Measurements from ENCODE around the gene SLC4A3. TPM values are rescaled to one million over a fixed set of nuclear protein-coding genes. Genes with fewer than 3 reads are reported as not detected.

Gene SLC4A3
- 456 TPM for total RNA-seq
- long read RNA-seq, full-length matches to known transcripts, result 27 of 704 reads
- long read RNA-seq, partial matches to known transcripts, result 376 of 704 reads
- long read RNA-seq, other reads (novel, unspliced or antisense), result 301 of 704 reads

DNA sequence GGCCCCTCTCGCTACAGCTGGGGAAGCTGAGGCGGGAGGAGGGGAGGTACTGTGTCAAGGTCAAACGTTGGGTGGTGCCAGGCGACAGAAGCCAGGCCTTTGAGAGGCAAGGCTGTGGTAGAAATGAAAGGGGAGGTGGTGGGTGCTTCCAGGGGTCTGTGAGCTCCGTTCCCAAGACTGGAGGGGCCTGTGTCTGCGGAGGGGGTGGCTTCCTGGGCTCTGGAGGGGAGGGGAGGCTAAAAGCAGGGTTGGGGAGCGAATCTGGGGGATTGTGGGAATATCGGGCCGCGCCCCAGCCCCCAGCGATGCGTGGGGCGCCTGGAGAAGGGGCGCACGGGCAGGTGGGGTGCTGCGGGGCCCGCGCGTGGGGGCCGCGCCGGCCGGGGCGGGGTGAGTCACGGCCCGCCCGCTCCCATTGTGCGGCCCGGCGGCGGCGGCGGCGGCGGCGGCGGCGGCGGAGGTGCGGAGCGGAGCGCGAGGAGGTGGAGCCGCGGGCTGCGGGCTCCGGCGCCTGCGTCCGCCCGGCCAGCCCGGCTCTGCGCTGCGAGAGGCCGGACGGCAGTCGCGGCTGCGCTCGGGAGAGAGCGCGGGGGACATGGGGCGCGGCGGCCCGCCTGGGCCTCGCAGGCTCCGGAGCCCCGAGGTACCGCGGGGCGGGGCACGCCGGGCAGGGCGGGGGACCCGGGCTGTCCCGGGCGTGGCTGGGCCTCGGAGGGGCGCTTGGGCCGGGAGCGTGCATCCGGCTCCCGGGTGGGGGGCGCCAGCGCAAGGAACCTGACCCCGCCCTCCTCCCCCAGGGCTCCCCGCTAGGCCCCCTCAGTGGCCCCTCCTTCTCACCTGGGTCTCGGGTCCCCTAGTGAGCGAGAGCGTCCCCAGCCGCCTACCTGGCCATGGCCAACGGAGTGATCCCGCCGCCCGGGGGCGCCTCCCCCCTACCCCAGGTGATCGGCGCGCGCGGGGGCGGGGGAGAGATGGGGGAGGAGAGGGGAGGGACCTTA lies at the start of gene SLC4A3:
Gene SLC4A3 (plus strand): TSS at position 528 of the 998 bp plus-strand sequence. CDS start 363 bp downstream, at position 891.
- ATAC-seq, result peak; percentile 22
- intact Hi-C loops (cut with micrococcal nuclease), result no loop called here

DNA sequence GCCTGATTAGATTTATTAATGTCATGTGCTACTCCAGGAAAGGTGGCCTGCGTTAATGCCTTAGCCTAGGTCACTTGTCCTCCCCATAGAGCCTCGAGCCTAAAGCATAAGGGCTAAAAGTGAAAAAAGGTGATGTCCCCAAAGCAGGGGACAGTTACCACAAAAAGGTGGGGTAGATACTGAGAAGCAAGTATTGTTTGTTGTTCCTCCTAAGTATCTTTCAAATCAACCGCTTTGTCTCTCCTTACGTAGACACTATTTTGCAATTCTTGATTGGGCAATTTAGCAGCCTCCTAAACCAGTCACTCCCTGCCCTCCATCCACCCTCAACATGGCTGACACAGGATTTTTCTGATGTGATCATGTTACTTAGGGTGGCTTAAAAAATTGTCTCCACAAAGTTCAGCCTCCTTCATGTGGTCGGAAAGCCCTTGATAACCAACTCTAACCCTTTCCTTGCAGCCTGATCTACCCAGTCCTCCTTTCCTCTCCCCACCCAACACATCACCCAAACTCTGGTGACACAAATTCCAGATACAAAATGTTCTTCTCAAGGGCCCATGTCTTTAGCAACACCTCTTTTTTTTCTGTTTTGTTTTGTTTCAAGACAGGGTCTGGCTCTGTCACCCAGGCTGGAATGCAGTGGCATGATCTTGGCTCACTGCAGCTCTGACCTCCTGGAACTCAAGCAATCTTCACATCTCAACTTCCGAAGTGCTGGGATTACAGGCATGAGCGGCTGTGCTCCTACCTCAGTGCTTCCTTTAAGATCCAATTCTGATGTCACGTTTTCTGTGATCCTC lies 48.4 kb upstream of the SLC4A3 start:
- ATAC-seq (no peak), DNase-seq (no peak)

More for the DNA sequence above, at the start of gene SLC4A3:
- peak; percentile 73 for DNase-seq

GRCh38 chr2:219581346-219581745 lies 46.1 kb upstream of the SLC4A3 start:
- DNase-seq (no peak), ATAC-seq (no peak)
- intact Hi-C loops (cut with micrococcal nuclease), result no loop called here

More for the DNA sequence above, 48.4 kb upstream of the SLC4A3 start:
- intact Hi-C loops (cut with micrococcal nuclease), result no loop called here

- DNase-seq, result no peak
- intact Hi-C loops (cut with micrococcal nuclease), result no loop called here
Observed at GRCh38 chr2:219591091-219591490, 36.3 kb upstream of the SLC4A3 start.

DNA sequence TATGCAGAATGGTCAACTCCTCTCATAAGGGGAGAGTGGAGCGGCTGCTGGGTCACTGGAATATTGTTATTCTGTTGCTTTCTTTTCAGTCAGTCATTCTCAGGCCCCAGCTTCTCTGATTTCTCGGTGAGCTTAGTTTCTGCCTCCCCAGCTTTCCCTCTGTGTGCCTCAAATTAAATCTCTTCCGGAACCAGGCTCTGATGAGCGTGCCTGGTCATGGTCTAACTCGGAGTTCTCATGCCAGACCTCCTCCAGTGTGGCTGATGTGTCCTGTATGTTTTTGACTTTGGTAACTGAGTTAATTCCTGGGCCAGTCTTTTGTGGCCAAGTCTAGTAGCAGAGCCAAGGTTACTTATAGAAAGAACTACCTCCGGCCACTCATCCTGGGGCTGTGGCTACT lies 34.7 kb upstream of the SLC4A3 start:
- intact Hi-C loops (cut with micrococcal nuclease), result no loop called here
- DNase-seq (no peak), ATAC-seq (no peak)

More at GRCh38 chr2:219591091-219591490, 36.3 kb upstream of the SLC4A3 start:
- ATAC-seq, result no peak

- no peak for DNase-seq
- intact Hi-C loops (cut with micrococcal nuclease), result no loop called here
- ATAC-seq, result no peak
Observed at GRCh38 chr2:219593154-219593553, 34.3 kb upstream of the SLC4A3 start.

DNA sequence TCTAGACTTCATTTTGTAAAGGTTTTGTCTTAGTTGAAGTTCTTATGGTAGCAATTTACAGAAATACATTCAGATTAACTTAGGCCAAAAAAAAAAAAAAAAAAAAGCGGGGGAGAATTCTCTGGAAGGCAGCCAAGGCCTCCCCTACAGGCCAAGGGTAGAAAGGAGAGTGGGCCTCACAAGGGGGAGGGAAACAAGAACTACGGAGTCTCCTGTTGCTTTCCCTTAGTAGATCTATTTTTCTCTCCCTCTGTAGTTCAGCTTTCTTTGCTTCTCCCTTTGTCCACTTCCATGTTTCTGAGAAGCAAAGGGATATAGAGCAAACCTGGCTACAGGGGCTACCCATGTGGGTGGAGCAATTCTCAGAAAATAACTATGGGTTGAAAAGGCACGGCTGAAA lies 32.2 kb upstream of the SLC4A3 start:
- DNase-seq (no peak), ATAC-seq (no peak)
- intact Hi-C loops (cut with micrococcal nuclease), result no loop called here

DNA sequence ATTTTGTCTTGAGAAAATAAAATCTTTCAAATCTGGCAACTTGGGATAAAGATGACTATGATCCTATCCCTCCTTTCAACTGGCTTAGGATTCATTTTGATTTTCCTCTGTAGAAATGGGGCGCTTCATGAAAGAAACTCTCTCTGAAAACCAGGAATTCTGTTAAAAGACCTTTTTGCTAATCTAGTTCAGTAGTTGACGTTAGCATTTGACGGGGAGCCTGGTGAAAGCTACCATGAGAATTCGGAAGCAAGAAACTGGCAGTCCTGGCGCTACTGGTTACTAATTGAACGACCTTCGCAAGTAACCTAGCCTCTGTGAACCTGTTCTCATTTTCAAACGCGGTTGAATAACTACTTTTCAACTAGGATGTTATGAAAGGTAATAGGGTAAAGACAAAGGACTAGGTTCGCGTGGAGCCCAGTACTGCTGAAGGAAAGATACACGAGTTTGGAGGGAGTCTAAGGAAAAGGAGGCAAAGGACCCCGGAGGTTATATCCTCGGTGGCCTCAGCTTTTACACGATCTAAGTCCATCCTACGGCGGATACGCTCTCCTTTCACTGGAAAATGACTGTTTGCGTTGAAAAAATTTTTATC lies 30.4 kb upstream of the SLC4A3 start:
- ATAC-seq (peak; percentile 15), DNase-seq (no peak)
- intact Hi-C loops (cut with micrococcal nuclease), result no loop called here

DNA sequence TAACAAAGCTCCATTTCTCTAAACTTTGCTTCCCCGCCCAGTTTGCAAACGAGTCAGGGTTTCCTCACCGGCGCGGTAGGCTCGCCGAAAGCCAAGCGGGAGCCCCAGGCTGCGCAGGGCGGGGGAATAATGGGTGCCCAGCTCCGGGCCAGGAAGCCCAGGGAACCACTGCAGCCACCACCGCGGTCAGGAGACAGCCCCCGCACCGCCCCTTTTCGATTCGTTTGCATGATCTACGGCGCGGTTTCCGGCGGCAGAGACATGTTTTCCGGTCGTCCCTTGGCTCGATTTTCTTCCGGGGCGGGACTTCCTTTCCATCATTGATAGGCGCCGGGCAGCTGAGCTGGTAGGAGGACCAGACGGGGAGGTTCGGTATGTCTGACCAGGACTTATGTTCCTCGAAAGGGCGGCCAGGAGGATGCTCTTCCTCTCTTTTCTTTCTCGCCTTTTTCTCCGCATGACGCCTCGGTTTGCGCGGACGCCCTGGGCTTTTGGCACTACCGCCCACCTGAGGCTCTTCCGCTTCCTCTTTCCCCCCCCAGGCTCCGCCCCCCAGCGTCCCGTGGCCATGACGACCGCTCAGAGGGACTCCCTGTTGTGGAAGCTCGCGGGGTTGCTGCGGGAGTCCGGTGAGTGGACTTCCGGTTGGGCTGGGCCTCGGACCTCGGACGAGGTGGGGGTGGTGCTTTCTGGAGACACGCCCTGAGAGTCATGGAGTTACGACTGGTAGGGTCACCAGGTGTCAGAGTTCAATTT lies 29.7 kb upstream of the SLC4A3 start, which contains the start of gene STK11IP:
Gene STK11IP (plus strand): TSS at position 306 of the 756 bp plus-strand sequence. CDS start 263 bp downstream, at position 569.
- DNase-seq (peak; percentile 97), ATAC-seq (peak; percentile 98)
- intact Hi-C loops (cut with micrococcal nuclease), result no loop called here

DNA sequence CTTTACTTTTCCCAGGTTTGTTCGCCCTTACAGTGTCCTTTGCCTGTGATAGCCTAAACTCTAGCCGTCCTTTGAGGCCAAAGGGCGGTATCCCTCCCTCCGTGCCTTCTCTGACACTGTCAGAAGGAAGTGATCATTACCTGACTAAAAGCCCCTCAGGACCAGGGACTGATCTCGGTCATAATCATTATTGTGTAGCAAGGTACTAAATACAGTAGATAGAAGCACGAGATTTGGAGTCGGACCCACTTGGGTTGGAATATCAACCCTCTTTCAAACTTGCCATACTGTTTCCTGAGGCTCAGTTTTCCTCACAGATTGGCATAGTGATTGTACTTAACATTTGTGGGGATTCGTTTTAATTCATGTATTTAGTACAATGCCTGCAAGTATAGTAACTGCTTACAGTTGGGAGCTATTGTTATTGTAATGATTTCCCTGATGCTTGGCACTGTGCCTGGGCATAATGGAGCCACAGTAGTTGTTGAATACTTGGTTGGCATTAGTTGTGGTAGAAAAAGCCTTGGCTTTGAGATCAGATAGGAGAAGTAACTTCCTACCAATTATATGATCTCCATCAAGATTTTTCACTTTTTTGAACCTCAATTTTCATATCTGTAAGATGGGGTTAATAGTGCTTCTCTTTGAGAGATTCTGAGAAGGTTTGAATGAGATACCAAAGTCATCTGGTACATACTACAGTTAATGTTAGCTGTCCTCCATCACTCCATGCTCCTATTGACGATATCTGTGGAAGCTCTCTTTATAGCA lies 28.9 kb upstream of the SLC4A3 start:
- ATAC-seq, result no peak
- intact Hi-C loops (cut with micrococcal nuclease), result no loop called here
- DNase-seq, result no peak

GRCh38 chr2:219603771-219604170 lies 23.7 kb upstream of the SLC4A3 start:
- ATAC-seq (no peak), DNase-seq (no peak)
- intact Hi-C loops (cut with micrococcal nuclease), result no loop called here

DNA sequence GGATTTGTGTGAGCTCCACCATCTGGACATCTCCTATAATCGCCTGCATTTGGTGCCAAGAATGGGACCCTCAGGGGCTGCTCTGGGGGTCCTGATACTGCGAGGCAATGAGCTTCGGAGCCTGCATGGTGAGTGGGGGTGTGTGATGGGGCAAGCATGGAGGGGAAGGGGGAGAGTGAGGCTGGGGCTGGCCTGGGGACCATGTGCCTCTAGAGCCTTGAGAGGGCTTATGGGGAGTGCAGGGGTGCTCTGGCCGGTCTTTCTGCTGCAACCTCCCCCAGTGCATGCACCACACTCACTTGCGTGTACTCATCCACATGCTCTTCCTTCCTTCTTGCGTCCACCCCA lies 21.8 kb upstream of the SLC4A3 start:
- DNase-seq (no peak), ATAC-seq (no peak)
- intact Hi-C loops (cut with micrococcal nuclease), result no loop called here

DNA sequence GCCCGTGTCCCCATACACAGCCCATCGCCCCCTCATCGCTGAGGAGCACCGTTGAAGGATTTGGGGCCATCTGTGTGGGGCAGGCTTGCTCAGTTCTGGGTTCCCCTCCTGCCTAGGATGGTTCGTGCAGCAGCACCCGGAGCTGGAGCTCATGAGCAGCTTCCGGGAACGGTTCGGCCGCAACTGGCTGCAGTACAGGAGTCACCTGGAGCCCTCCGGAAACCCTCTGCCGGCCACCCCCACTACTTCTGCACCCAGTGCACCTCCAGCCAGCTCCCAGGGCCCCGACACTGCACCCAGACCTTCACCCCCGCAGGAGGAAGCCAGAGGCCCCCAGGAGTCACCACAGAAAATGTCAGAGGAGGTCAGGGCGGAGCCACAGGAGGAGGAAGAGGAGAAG lies 19.5 kb upstream of the SLC4A3 start:
- DNase-seq (no peak), ATAC-seq (no peak)
- intact Hi-C loops (cut with micrococcal nuclease), result no loop called here

DNA sequence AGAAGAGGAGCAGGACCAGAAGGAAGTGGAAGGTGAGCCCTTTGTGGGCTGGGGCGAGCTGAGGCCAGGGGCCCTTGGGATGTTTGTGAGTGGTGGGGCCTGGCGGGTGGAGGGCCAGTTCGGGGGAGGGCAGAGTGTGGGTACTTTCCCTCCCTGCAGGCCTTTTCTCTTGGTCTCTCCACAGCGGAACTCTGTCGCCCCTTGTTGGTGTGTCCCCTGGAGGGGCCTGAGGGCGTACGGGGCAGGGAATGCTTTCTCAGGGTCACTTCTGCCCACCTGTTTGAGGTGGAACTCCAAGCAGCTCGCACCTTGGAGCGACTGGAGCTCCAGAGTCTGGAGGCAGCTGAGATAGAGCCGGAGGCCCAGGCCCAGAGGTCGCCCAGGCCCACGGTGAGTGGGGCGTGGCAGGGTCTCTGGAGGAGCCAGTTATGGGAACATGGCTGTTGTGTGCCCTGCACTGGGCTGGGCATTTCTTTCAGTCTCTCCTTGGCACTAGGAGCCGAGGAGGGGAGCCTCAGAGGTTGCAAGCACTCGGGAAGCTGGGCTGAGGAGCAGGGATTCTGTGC lies 18.9 kb upstream of the SLC4A3 start:
- intact Hi-C loops (cut with micrococcal nuclease), result no loop called here
- no peak for ATAC-seq

GRCh38 chr2:219609149-219609750 lies 18.2 kb upstream of the SLC4A3 start:
- intact Hi-C loops (cut with micrococcal nuclease), result no loop called here
- DNase-seq (no peak), ATAC-seq (peak; percentile 32)

More for the DNA sequence above, 18.9 kb upstream of the SLC4A3 start:
- no peak for DNase-seq

DNA sequence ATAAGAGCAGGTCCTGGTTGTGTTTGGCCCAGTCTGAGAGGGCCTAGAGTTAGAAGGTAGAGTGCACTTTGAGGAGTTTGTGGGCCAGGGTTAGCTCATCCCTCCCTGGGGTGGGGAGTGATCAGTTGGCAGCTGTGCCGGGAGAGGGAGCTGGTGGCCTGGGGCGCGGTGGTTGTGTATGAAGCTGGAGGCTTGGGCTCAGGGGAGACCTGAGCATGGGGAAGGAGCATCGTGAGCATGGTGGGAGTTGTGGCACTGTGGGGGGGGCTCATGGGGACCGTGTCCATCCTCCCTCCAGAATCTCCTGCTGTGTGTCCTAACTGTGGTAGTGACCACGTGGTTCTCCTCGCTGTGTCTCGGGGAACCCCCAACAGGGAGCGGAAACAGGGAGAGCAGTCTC lies 16.1 kb upstream of the SLC4A3 start:
- no peak for DNase-seq
- no peak for ATAC-seq
- intact Hi-C loops (cut with micrococcal nuclease), result no loop called here

GRCh38 chr2:219611866-219612576 lies 15.4 kb upstream of the SLC4A3 start:
- intact Hi-C loops (cut with micrococcal nuclease), result no loop called here
- no peak for ATAC-seq
- DNase-seq, result no peak

Measured in left ventricle myocardium superior (tissue), 1 donor.